ENCODE results near the gene AP3M1.

AP3M1 gene

GRCh38 chr10:74133923-74134820 is 16.5 kb downstream of the AP3M1 start:
- Histone ChIP-seq H3K4me2 (ENCODE audit: low read length) (no peak overlapping the region), H3F3A (ENCODE audit: control insufficient read depth, insufficient read depth) (0 out of 2 replicates have a peak, but pooled peaks cover 3% of the 10 kb centered on the region), H3K4me3 (ENCODE audit: low read length) (no peak overlapping the region)

GRCh38 chr10:74123081-74123480 is 27.5 kb downstream of the AP3M1 start:
- TF ChIP-seq EZH2phosphoT487 (IDR thresholded peaks at IDR 0.05; ENCODE audit: borderline replicate concordance, low read length) = no peak
- TF ChIP-seq CTCF (IDR thresholded peaks at IDR 0.05; ENCODE audit: low read depth, low read length, poor library complexity, severe bottlenecking) = no peak
- H3K4me3 ChIP-seq (ENCODE audit: low read length) = no peak overlapping the region
- H4K20me1 ChIP-seq (ENCODE audit: control insufficient read depth, insufficient read depth, low read depth, low read length) = no peaks in the 10 kb centered on the region
- H3K27me3 ChIP-seq (ENCODE audit: control insufficient read depth, low read length) = no peaks in the 10 kb centered on the region
- peaks cover 13% of the 10 kb centered on the region for H3F3A ChIP-seq (ENCODE audit: control insufficient read depth, insufficient read depth)
- no peaks in the 10 kb centered on the region for H3K4me1 ChIP-seq (ENCODE audit: control insufficient read depth, low read length)
- no peaks in the 10 kb centered on the region for H3K9me2 ChIP-seq (replicated peaks; ENCODE audit: control insufficient read depth, low read length)
- no peak overlapping the region for H3K4me2 ChIP-seq (ENCODE audit: low read length)
- no peak overlapping the region for H3K27ac ChIP-seq (ENCODE audit: low read depth, low read length)
- H3K36me3 ChIP-seq (ENCODE audit: control insufficient read depth, low read length) = peaks cover 87% of the 10 kb centered on the region
- no peaks in the 10 kb centered on the region for H3K9me3 ChIP-seq (ENCODE audit: control insufficient read depth, insufficient read depth, low read length)
- no peaks in the 10 kb centered on the region for H3K79me2 ChIP-seq (ENCODE audit: control insufficient read depth, low read length)

More at GRCh38 chr10:74133923-74134820, 16.5 kb downstream of the AP3M1 start:
- H3K27ac ChIP-seq (ENCODE audit: low read depth, low read length) = no peak overlapping the region
- no peaks in the 10 kb centered on the region for H3K9me2 ChIP-seq (replicated peaks; ENCODE audit: control insufficient read depth, low read length)
- no peaks in the 10 kb centered on the region; the same call in 1 of the 2 replicates for H4K20me1 ChIP-seq (ENCODE audit: control insufficient read depth, insufficient read depth, low read depth, low read length)
- H3K27me3 ChIP-seq (ENCODE audit: control insufficient read depth, low read length) = no peaks in the 10 kb centered on the region
- H3K79me2 ChIP-seq (ENCODE audit: control insufficient read depth, low read length) = no peaks in the 10 kb centered on the region
- no peak for TF ChIP-seq CTCF (IDR thresholded peaks at IDR 0.05; ENCODE audit: low read depth, low read length, poor library complexity, severe bottlenecking)
- no peaks in the 10 kb centered on the region for H3K4me1 ChIP-seq (ENCODE audit: control insufficient read depth, low read length)
- H3K9me3 ChIP-seq (ENCODE audit: control insufficient read depth, insufficient read depth, low read length) = no peaks in the 10 kb centered on the region
- H3K36me3 ChIP-seq (ENCODE audit: control insufficient read depth, low read length) = peaks cover 71% of the 10 kb centered on the region

- Histone ChIP-seq H3K9me2 (replicated peaks; ENCODE audit: control insufficient read depth, low read length) (no peaks in the 10 kb centered on the region), H4K20me1 (ENCODE audit: control insufficient read depth, insufficient read depth, low read depth, low read length) (no peaks in the 10 kb centered on the region), H3K27me3 (ENCODE audit: control insufficient read depth, low read length) (no peaks in the 10 kb centered on the region), H3K9me3 (ENCODE audit: control insufficient read depth, insufficient read depth, low read length) (no peaks in the 10 kb centered on the region), H3K79me2 (ENCODE audit: control insufficient read depth, low read length) (no peaks in the 10 kb centered on the region), H3K4me3 (ENCODE audit: low read length) (no peak overlapping the region), H3K27ac (ENCODE audit: low read depth, low read length) (no peak overlapping the region), H3K4me1 (ENCODE audit: control insufficient read depth, low read length) (no peaks in the 10 kb centered on the region), H3K4me2 (ENCODE audit: low read length) (no peak overlapping the region), H3K36me3 (ENCODE audit: control insufficient read depth, low read length) (peaks cover 94% of the 10 kb centered on the region), H3F3A (ENCODE audit: control insufficient read depth, insufficient read depth) (peaks cover 13% of the 10 kb centered on the region)
- TF ChIP-seq CTCF (IDR thresholded peaks at IDR 0.05; ENCODE audit: low read depth, low read length, poor library complexity, severe bottlenecking) = no peak
- no peak for TF ChIP-seq EZH2phosphoT487 (IDR thresholded peaks at IDR 0.05; ENCODE audit: borderline replicate concordance, low read length)
Observed at GRCh38 chr10:74122060-74122459, 28.6 kb downstream of the AP3M1 start.
